RCC 7860 (cell line): Measurements from ENCODE around the gene DNTTIP2.
"Not testable (repeated sequence)": the region's sequence is repeated elsewhere in the genome, so short reads cannot be mapped to it uniquely, and the experiment has no call there.

ENCODE experiments used
- DNase-seq: peaks from one replicate; pipeline ENCODE4 v3.0.0-alpha.2; 2015; ENCODE audit warnings: low spot score
- FAIRE-seq: peaks from 2 replicates; lab custom pipeline; 2012; peaks lifted over from hg19 to GRCh38; lab: Jason Lieb, UNC

DNTTIP2 gene

DNA sequence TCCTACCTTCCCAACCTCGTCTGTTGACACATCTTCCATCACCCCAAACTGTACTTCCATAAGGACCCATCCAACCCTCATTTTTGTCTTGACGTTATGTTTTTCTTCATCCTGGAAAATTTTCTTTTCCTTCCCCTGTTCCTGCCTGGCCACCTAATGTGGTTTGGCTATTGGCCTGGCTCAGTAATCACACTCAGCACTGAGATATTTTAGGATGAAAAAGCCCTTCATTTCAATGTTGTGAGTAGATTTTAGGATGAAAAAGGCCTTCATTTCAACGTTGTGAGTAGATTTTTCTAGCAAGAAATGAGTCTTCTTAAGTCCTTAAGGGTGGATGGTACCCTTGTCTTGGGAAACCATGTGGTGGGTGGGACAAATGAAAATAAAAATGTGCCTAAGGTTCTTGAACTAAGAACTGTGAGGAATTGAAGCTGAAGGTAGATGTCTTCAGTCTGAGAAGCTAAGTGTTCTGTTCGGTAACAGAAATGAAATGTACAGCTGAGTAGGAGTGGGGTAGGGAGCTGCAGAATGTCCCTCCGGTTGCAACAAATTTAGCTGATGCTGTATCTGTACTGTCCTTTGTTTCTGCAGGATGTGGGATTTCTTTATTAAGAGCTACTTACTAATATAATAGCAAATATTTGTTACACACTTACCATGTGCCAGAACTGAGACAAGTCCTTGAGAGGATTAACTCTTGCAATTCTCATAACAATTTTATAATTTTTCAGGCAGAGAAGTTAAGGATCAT is 36.1 kb downstream of the DNTTIP2 start:
- DNase-seq (no peak), FAIRE-seq (no peak)

DNA sequence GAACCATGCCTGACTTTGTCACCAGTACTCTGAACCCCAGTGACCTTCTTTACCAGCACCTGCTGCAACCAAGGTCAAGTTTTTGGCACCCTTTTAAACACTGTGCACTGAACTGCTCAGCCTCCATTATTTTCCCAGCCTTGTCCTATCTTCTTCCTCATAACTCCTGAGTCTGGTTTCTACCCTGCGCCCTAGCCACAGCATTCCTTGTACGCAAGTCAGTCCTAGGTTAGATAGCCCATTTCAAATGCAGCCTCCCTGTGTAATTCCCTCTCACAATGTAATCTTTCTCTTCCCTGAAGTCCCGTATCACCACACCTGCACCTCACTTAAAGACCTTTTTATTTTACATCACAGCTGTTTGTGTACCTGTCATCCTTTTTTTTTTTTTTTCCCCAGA is 37.2 kb downstream of the DNTTIP2 start:
- no peak for DNase-seq
- no peak for FAIRE-seq

DNA sequence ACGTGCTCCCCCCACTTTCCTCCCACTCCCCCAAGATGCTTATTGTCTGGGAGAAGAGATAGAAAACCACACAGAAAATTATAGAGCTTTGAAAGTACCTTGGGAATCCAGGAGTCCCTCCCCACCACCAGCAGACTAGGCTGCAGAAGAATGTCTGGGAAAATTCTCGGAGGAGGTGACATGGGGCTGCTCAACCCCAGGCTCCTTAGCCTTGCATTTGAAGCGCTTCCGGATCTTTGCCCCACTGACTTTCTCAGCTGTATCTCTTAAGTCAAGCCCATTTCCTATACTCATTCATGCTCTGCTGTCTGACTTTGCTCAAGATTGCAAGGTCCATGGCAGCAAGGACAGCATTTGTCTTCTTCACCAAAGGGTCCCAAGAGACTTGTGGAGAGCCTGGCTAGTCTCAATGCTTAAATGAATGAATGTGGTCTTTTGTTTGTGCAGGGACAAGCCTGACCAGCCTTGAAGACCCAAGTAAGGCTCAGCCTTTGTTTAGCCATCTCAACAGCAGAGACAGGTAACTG is 38.0 kb downstream of the DNTTIP2 start:
- no peak for DNase-seq
- no peak for FAIRE-seq

DNA sequence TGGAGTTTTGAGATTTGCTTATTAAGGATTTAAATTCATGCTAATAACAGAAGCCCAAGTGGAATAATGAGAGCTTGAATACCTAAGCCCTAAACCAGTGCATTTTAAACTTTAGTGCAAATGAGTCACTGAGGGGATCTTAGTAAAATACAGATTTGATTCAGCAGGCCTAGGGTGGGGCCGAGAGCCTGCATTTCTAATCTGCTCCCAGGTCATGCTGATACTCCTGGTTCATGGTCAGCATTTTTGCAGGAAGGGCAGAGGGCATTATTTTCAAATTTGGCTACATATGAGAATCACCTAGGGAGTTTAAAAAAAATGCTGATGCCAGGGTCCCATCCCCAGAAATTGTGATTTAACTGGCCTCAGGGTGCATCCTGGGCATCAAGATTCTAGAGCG is 39.3 kb downstream of the DNTTIP2 start:
- FAIRE-seq (no peak), DNase-seq (no peak)

DNA sequence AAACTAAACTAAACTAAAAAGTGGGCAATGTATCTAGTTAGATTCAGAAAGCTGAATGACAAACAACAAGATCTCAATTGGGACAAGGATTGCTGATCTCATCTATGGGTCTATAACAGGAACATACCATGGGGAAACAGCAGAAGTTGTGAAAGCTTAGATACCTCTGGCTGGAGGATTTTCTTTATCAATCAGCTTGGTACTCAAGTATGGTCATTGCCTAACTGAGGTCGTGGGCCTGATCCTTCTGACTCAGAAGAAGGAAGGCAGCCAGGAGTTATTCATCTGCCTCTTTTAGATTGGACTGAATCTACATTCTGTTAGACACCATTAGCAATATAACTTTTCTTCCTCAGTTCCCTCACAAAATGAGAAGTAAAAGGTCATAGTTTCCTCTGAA is 39.7 kb downstream of the DNTTIP2 start:
- FAIRE-seq (peak; percentile 54), DNase-seq (peak; percentile 12)

DNA sequence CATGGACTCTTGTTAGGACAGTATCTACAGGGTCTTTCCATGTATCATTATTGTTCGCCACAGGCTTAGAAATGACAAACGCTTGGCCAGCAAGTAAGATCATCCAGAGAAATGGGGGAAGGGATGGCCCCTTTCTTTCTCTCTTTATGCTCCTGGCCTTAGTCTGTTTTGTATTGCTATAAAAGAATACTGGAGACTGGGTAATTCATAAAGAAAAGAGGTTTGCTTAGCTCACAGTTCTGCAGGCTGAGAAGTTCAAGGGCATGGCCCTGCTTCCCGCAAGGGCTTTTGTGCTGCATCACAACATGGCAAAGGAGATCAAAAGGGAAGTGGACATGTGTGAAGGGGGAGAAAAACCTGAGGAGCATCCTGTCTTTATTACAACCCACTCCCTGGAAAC is 41.0 kb downstream of the DNTTIP2 start:
- FAIRE-seq: no peak
- no peak for DNase-seq

DNA sequence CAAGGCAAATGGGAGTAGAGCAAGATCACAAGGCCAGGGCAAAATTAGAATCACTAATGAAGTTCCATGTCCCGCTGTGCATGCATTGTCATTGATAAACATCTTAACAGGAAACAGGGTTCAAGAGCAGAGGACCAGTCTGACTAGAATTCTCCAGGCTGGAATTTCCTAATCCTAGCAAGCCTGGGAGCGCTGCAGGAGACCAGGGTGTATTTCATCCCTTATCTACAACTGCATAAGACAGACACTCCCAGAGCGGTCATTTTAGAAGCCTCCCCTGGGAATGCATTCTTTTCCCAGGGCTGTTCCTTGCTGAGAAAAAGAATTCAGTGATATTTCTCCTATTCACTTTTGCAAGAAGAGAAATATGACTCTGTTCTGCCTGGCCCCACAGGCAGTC is 45.7 kb downstream of the DNTTIP2 start:
- not testable (repeated sequence) for DNase-seq, FAIRE-seq

DNA sequence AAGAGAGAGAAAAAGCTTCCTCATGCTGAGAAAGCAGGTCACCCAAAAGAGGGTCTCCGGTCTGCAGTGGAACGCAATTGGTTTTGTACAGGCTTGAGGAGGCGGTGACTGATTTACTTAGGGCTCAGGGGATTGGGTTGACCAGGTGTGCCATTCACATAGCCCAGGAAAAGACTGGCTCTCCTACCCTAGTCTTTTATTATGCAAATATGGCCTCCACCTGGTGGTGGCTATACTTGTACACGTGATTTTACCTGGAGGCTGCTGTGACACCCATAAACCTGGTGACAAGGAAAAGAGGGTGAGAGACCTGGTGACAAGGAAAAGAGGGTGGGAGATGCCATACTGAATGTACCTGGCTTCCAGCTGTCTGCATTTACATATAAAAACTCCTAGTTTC is 49.9 kb downstream of the DNTTIP2 start:
- no peak for FAIRE-seq
- DNase-seq: no peak

DNA sequence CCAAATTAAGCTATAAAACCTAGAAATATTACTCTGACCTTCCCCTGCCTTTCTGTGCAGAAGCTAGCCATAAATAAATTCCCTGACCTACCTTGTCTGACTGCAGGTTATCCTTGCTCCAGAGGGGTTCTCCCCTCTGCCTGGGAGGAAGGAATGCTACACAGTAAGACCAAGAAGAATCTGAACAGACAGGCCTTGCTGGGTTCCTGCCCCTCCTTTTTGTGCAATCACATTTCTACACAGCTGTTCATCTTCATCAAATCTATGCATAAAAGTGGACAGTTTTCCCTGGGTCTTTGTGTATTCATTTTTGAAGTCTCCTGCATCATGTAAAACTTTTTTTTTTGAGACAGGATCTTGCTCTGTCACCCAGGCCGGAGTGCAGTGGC is 50.6 kb downstream of the DNTTIP2 start:
- FAIRE-seq (no peak), DNase-seq (no peak)

DNA sequence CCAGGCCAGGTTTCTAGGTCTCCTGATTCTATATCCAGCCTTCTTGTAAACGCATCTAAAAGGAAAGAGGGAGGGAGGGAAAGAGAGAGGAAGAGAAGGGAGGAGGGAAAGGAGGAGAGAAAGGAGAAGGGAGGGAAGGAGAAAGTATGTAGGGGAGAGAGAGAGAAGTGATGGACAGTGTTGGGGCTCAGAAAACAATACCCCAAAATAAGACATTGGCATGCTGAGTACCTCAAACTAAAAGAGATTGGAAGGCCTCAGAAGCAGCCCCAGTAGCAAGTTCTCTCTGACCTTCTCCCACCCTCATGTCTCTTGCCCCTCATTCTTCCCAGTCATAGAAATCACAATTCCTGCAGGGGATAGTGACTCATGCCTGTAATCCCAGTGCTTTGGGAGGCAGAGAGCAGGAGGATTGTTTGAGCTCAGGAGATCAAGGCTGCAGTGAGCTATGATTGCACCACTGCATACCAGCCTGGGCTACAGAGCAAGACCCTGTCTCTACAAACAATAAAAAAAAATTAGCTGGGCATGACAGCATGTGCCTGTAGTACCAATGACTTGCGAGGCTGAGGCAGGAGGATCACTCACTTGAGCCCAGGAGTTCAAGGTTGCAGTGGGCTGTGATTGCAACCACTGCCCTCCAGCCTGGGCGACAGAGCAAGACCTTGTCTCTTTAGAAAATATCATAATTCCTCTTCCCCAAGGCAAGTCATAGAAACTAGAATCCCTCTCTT is 51.2 kb downstream of the DNTTIP2 start:
- DNase-seq (no peak), FAIRE-seq (no peak)

DNA sequence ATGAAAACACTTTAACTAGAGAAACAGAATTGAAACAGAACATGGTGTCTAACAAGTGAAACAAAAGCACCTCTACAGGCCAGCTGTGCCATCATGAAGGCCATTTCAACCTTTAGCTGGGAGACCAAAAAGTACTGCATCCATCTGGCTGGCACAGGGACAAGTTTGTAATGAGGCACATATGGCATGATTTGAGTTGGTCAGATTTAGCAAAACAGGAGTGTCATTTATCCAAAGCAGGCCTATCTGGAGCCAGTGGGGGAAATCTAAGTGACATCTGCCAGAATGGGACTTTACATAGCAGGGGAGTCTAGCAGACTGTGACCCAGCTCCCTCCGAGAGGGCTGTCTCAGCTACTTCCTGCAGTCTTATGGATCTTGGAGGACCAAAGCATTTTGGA is 51.9 kb downstream of the DNTTIP2 start:
- FAIRE-seq (no peak), DNase-seq (no peak)

DNA sequence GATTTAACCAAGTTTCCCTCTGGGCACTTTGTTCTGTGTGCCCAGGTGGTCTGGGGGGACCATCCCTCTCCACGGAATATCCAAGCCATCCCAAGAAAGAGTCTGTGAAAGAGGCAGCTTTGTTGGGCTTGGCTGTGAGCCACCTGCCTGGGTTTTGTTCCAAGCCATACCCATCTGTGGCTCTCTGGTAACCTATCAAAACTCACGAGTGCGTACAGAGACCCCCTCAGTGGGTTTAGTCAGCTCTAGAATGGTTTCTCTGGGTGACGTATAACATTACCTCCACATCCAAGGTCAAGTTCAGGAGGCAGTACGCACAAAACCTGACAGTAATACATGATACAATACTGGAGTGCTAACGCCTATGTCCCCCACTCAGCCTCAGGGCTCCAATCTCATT is 54.2 kb downstream of the DNTTIP2 start:
- DNase-seq (no peak), FAIRE-seq (no peak)

DNA sequence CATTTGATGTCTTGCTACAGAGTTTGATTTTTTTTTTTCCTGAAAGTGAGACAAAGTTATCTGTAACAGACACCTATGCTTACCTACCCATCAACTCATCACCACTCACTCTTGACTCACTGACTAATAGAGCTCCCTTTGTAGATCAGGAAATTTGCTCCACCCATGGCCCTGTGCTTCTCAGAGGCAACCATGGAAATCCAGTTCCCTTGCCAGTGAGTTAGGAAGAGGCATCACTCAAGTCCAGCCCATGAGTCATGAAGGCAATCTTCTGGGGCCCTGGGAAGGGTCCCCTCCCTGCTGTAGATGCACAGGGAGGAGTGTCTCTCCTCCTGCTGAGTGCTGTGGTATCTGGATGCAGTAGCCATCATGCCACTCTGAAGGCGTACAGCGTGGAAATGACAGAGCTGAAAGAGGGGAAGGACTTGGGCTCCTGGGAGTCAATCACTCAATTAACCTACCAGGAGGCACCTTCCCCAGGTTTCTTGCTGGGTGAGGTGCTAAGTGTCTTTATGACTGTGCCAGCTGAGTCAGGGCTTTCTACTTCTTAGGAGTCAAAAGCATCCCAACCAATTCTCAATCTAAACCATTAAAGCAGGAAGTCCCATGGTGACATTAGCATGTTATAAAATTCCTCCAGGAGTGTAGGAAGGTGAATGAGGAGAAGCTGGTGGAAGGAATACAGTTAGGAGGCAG is 56.1 kb downstream of the DNTTIP2 start:
- DNase-seq: no peak
- FAIRE-seq: no peak

DNA sequence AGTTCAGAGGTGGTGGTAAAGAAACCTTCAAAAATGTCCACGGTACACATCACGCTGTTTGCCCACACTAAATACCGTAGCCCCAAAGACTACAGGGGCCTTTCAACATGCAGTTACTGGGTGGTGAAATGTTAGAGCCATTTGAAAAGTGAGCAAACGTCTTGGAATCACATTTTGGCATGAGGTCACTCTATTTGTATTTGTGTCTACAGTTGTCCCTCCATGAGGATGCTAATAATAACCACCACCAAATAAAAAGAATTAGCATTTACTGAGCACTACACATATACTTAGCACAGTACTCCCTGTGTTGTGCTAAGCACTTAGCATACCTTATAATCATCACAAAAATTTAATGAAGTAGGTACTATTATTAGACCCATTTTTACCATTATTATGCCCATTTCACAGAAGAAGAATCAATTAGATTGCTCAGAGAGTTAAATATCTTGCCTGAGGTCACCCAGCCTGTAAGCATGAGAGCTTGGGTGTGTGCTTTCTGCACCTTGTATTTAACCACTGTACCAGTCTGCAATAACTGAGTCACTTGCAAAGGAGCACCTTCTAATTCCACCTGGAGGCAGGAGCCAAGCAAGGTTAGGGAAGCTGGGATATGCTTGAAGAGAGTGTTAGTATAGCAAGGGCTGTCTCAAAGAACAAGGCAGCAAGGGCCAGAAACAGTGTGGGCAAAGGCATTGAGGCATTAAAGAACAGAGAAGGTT is 57.4 kb downstream of the DNTTIP2 start:
- FAIRE-seq: no peak
- no peak for DNase-seq

DNA sequence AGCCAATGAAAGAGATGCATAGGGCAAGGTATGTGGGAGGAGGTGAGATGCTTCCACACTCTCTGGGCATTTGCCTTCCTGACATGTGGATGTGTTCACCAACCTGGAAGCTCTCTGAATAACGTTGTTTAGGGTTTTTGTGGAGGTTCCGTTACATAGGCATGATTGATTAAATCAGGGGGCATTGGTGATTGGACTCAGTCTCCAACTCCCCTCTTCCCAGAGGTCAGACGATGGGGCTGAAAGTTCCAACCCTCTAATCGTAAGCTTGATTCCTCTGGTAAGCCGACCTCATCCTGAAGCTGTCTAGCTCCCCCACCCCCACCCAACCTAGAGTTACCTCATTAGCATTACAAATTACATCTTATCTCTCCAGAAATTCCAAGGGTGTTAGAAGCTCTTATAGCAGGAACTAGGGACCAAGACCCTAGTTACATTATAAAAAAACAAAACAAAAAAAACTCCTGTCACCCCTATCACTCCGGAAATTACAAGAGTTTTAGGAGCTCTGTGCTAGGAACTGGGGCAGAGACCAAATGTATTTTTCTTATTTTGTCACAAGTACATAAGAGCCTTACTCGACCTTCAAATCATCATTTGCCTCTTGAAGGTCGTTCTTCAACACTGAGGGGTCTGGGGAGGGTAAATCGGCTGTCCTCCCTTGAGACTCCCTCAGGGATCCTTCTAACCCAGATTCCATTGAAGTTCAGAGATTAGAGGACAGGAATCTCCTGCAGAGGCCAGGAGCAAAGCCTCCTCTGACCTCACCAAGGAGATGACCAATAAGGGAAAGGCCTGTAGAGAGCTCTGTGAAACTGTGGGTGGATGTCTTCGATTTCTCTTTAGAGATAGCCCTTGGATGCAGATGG is 58.2 kb downstream of the DNTTIP2 start:
- FAIRE-seq (no peak), DNase-seq (no peak)

DNA sequence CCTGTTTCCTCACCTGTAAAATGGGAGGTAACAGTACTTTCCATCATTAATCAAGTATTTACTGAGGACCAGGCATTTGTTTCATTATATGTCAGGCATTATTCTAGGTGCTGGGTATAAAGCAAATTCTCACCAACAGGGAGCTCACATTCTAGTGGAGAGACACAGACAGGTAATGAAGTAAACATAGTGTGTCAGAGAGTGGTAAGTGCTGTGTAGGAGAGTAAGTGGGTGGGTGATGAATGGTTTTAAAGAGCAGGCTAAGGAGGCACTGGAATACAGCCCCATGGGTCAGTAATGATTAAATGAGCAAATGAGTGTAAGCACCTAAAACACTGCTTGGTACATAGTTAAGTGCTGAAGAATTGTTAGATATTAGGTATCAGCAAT is 60.4 kb downstream of the DNTTIP2 start:
- FAIRE-seq (no peak), DNase-seq (no peak)

DNA sequence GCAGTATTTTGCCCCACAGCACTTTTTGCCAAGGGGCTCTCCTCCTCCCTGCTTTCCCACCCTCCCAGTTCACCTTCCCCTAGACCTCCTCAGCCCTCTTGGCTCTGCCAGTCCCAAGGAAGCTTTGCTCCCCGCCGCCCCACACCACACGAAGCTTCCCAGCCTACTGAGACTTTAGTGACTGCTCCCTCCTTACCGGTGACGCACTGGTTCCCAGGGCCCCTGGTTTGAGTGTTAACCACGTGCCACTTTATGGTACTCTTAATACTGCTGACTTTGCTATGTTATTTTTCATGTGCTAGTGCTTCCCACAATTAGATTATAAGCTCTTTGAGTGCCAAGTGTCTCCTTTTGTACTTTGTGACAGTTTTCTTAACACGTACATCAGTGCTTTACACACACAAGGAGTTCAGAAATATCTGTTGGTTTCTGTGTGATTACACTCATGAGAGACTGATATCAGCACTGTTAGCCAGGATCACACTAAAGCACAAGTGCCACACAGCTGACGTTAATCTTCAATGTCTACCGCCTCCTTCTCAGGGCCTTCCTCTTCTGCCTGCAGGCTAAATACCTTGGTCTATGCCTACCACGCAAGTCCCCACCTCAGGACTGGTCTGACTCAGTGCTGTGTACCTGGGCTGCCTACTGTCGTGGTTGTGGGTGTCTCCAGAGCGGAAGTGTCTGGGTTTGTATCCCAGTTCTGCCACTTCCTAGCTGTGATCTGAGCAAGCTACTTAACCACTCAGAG is 61.0 kb downstream of the DNTTIP2 start:
- no peak for FAIRE-seq
- no peak for DNase-seq

DNA sequence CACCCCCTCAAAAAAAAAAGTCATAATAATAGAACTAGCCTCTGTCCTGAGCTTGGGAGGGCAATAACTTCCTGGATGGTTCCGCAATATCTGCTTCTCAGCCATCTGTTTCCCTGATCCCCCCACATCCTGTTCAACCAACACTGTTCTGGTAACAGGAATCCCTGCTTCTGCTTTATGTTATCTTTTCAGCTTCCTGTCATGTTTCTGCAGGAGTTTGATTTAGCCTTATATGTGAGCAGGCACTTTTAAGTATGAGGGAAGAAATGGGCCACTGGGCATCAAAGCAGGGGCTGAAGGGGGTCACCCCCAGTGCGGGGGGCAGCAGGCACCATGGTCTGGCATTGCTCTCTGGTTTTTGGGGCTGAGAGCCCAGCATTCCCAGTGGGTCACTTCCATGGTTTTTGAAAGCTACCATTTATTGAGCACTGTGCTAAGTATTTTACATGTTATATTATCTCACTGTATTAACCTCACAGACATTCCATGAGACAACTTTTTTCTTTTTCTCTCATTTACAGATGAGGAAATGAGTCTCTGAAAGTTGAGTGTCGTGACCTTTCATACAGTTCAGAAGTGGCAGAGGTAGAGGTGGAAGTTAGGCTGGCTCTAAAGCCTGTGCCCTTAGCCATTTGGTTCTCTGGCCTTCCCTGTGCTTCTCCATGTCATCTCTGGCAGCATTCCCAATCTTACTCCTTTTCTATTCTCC is 61.9 kb downstream of the DNTTIP2 start:
- no peak for FAIRE-seq
- DNase-seq: no peak
